Stimulated activated CD8-positive, alpha-beta memory T cell treated with anti-CD3 and anti-CD28 coated beads, Interleukin-7, amount 100 ng/mL, for 48 hours (primary cell): ENCODE results near the gene GAS2L1.
"Not testable (repeated sequence)": the region's sequence is repeated elsewhere in the genome, so short reads cannot be mapped to it uniquely, and the experiment has no call there.

Experiments
- DNase-seq, 2 donors: peaks; one replicate each; pipeline ENCODE4 v3.0.0-alpha.2; 2020; ENCODE audit warnings: low read depth in 1 of 2; ENCODE audit errors: extremely low read depth in 1 of 2

GAS2L1 gene

GRCh38 chr22:29340566-29340965 is 34.1 kb downstream of the GAS2L1 start:
- DNase-seq = no peak

GRCh38 chr22:29341056-29341848 is 34.8 kb downstream of the GAS2L1 start:
- DNase-seq = no peak

GRCh38 chr22:29341849-29342127 is 35.3 kb downstream of the GAS2L1 start:
- DNase-seq = no peak

GRCh38 chr22:29342177-29342576 is 35.7 kb downstream of the GAS2L1 start:
- DNase-seq = no peak

- no peak for DNase-seq
Measured at GRCh38 chr22:29342577-29343312, 36.3 kb downstream of the GAS2L1 start.

GRCh38 chr22:29343313-29343805 is 36.9 kb downstream of the GAS2L1 start:
- DNase-seq = no peak

GRCh38 chr22:29344137-29344536 is 37.7 kb downstream of the GAS2L1 start:
- no peak for DNase-seq

- not testable (repeated sequence) for DNase-seq
Measured at GRCh38 chr22:29344889-29345288, 38.4 kb downstream of the GAS2L1 start.

GRCh38 chr22:29345932-29346331 is 39.5 kb downstream of the GAS2L1 start:
- no peak for DNase-seq

GRCh38 chr22:29346659-29347058 is 40.2 kb downstream of the GAS2L1 start:
- DNase-seq = no peak

GRCh38 chr22:29348041-29348440 is 41.6 kb downstream of the GAS2L1 start:
- DNase-seq = no peak

- no peak for DNase-seq
Measured at GRCh38 chr22:29348956-29349355, 42.5 kb downstream of the GAS2L1 start.

- no peak for DNase-seq
Measured at GRCh38 chr22:29351042-29351441, 44.6 kb downstream of the GAS2L1 start.

- DNase-seq = no peak
Measured at GRCh38 chr22:29351891-29352290, 45.4 kb downstream of the GAS2L1 start.

GRCh38 chr22:29352778-29353177 is 46.3 kb downstream of the GAS2L1 start:
- DNase-seq = no peak

GRCh38 chr22:29353286-29353685 is 46.8 kb downstream of the GAS2L1 start:
- DNase-seq = no peak

- no peak for DNase-seq
Measured at GRCh38 chr22:29353860-29354259, 47.4 kb downstream of the GAS2L1 start.

- not testable (repeated sequence) for DNase-seq
Measured at GRCh38 chr22:29357193-29357890, 50.9 kb downstream of the GAS2L1 start.

- no peak for DNase-seq
Measured at GRCh38 chr22:29359469-29359868, 53.0 kb downstream of the GAS2L1 start.
